NCI-H2107 treated with DMSO at 0.1 percent for 48 hours (cell line): ENCODE measurements around the gene MIGA2.

Source experiments
- DNase-seq: peaks from one replicate; lab custom pipeline; 2025; ENCODE audit not compliant: unreplicated experiment; lab: John Stamatoyannopoulos, UW

Gene MIGA2

DNA sequence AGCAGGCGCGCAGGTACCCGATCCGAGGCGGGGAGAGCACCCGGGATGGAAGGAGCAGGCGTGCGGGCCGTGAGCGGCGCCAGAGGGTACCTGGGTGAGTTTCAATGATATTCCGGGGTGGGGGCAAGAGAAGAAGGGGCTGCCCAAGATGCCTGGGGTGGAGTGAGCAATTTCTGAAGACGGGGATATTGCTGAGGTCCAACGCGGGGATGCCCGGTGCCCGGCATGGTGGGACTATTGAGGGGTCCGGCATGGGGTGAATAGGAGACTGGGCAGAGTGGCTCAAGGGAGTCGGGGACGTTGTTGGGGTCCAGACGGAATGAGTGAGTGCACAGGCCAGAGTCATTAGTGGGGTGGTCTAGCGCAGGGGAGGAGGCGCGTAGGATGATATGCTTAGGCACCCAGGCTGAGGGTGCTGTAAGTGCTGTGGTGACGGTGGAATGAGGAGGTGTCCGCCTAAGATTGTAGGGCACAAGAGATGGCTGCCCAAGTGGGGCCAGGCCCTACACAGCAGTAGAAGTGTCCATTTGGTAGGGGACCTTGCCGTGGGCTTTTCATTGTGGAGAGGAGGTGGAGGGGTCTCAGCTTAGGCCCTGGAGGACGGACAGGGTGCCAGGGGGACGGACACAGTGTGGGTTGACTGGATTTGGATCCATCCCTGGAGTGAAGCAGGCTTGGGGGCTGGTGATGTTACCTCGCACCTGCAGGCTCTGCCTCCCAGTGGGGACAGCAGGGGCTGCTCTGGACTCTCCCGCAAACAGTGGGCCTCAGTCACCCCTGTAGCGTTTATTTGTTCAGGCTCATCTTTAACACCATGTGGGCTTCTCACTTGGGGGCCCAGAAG lies 719 bp downstream of the MIGA2 start:
- no peak for DNase-seq

DNA sequence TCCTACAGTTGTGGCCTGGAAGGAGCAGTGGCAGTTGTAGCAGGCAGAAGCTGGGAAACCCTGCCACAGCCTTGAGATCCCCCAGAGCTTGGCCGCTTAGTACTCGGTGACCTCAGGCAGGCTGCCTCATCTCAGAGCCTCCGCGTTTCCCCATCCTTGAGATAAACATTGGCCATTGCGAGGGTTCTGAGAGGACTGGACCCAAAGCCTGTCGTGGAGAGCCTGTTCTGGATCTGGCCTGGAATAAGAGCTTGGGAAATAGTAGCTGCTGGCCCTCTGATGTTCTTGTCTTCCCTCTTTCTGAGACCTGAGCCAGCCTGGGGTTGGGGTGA lies 1.3 kb downstream of the MIGA2 start:
- DNase-seq = no peak

DNA sequence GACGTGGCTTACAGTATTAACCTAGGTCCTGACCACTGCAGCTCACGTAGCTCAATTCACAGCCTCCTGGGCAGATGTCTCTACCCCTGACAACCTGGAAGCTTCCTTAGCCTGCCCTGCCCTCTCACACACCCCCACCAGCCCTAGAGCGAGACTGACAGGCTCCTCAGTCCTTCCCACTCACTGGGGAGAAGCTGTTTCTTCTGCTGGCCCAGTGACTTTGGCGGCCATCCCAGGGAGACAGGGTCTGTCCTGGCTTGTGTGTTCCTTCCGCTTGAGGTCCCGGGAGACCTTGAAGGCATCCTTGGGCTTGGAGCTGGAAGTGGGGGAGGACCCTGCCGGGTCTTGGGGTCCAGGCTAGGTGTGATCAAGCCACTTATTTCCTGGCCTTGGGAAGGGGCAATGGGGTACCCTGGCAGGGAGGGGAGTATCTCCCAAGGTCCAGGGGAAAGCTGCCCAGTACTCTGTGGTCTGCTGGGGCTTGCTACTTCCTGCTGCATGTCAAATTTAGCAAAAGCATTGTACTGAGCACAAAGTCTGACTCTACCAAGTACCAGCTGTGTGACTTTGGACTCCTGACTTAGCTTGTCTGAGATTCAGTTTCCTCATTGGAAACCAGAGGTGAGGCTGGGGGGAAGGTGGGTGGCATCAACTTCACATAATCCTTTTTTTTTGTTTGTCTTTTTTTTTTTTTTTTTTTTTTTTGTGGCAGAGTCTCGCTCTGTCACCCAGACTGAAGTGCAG lies 1.9 kb downstream of the MIGA2 start:
- no peak for DNase-seq

DNA sequence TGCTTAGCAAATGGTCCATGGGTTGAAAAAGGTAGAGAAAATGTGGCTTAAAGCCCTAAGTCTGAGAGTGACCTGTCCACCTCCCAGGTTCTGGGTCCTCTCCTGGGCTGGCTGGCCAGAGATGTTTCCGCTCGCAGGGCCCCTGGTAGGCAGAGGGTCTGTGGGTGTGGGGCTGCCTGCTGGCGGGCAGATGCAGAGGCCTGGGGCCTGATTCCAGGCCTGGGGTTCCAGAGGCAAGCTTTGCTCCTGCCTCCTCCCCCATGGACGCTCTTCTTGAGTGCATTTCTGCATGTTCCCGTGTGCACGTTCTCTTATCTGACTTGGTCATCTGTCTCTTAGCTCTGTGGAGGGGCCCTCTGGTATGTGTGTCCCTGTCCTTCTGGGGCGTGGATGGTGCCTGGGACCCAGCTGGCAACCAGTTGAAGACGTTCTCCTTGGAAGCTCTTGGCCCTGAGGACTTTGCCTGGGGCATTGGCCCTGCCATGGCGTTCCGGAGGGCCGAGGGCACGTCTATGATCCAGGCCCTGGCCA lies 3.8 kb downstream of the MIGA2 start:
- no peak for DNase-seq

DNA sequence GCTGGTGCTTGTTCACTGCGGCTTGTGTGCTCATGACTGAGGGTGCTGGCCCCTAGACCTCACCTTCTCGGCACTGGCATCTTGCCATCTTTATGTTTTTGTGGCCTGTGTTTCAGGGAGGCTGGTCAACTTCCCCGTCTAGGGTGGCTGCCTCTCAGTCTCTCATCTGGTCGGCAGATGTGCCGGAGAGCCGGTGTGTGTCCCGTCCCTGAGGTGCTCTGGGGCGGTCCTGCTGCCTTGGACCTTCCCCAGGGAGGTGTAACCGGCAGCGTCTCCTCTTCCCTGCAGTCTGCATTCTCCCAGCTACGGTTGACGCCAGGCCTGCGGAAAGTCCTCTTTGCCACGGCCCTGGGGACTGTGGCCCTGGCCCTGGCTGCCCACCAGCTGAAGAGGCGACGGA lies 5.6 kb downstream of the MIGA2 start:
- no peak for DNase-seq

DNA sequence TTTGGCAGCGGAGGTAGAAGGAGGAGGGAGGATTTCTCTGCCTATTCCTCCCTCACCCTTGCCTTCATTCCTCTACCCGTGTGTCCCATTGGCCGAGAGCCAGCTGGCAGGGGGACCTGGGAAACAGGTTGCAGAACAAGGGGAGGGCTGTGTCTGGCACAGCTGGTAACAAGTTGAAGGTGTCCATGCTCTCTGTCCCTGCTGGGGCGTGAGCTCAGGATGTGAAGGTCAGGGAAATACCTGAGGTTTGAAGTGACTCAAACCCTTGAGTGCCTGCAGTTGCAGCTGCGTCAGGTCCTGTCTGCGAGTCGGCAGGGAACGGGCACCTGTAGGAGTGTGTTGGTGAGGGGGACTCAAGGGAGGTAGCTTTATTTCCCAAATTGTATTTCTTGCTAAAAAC lies 16.2 kb downstream of the MIGA2 start:
- no peak for DNase-seq

DNA sequence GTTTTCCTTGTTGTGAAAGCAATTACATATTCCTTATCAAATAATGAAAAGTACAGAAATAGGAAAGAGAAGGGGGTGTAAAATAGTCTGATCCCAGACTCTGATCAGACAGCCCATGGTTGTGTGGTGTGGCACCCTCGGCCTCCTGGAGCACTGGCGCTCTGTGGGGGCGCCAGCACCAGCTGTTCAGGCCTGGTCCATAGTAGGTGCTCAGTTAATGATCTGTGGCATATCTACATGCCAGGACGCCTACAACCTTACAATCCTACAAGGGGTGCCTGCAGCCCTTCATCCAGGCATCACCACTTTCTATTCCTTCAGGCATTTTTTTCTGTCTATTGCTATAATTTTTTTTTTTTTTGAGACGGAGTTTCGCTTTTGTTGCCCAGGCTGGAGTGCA lies 16.6 kb downstream of the MIGA2 start:
- DNase-seq = no peak

DNA sequence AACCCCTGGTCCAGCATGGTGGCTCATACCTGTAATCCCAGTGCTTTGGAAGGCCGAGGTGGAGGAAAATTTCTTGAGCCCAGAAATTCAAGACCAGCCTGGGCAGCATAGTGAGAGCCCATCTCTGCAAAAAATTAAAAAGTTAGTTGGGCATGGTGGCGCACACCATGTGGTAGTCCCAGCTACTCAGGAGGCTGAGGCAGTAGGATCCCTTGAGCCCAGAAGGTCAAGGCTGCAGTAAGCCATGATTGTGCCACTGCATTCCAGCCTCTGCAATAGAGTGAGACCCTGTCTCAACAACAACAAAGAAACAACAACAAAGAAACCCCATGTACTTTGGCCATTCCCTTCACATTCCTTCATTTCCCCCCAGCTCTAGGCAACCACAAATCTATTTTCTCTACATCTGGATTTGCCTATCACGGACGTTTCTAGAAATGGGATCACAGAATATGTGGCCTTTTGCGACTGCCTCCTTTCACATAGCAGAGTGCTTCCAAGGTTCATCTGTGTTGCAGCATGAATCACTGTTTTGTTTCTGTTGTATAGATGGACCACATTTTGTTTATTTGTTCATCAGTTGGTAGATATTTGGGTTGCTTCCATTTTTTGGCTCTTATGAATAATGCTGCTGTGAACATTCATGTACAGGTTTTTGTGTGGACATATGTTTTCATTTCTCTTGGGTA lies 17.9 kb downstream of the MIGA2 start:
- DNase-seq = no peak

DNA sequence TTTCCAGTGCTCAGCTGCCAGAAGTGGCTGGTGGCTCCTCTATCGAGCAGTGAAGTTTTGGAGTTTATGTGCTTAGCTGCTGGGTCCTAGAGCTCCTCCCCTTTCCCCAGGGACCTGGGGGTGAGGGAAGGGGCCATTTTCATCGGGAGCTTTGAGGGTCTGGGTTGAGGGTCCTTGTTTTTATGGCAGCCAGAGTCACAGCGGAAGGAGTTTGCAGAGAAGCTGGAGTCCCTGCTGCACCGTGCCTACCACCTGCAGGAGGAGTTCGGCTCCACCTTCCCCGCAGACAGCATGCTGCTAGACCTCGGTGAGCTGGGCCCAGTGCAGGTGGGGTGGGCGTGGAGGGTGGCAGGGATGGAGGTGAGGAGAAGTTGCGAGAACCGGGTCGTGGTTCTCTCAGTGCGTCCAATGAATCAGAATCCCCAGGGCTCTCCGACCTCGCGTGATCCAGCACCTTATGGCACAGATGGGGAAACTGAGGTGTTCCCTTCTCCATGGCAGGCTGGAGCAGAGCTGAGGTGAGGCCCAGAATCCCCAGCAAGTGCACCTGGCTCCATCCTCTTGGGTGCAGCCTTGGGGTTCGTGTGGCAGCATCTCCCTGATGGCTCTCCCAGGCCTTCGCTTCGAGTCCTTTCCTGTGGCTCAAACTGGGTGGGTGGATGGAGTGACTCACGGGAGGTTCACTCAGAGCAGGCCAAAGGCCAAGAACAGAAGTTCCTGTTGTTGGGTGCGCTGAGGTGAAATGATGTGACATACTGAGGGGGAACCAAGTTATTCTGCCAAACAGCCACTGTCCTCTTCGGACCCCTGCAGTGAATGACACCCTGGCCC lies 22.8 kb downstream of the MIGA2 start:
- DNase-seq = no peak

DNA sequence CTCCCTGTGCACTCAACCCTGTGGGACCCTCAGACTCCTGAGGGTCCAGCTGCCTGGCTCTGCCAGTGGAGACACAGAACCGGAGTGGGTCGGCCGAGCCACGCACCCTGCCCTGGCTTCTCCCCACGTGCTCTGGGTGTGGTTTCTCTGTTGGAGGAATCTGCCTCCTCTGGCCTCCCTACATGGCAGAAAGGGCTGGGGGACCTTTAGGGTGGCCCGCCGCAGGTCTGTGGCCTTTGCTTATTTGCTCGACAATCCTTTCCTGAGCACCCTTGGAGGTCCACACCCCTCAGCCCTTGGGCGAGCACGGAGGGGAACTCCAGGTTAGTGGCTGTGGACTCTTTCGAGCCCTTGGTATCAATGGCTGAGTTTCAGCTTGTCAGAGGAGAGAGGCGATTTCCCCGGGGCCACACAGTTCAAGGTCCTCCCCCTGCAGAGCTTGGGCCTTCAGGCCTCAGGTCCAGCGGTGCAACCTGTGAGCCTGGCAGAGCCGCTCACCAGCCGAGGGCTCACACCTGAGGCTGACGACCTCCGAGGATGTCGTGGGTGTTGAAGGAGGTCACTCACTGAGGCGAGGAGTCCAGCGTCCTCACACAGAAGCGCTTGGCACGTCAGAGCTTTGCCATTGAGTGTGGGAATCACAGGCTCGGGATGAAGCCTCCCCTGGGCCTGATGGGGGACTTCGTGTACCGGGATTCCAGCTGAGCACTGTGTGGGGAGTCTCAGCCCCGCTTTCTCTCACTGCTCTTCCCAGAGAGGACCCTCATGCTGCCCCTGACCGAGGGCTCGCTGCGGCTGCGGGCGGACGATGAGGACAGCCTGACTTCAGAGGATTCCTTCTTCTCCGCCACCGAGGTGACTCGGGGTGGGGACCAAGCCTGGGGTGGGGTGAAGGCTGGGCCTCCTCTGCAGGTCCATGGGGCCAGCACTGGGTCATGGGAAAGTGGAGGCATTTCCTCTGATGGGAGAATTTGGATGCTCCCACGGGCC lies 23.7 kb downstream of the MIGA2 start:
- no peak for DNase-seq

DNA sequence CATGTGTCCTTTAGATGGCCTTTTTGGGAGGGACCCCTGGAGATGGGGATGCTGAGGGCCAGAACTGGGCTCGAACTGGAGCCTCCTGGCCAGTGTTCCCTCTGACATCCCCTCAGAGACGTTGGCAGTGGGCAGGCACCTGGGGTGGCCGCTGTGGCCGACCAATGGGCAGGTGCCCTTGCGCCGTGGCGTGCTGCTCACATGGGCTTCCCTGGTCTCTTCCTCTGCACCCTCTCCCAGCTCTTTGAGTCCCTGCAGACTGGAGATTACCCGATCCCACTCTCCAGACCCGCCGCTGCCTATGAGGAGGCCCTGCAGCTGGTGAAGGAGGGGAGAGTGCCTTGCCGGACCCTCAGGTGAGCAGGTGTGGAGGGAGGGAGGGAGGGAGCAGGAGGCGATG lies 24.6 kb downstream of the MIGA2 start:
- no peak for DNase-seq

DNA sequence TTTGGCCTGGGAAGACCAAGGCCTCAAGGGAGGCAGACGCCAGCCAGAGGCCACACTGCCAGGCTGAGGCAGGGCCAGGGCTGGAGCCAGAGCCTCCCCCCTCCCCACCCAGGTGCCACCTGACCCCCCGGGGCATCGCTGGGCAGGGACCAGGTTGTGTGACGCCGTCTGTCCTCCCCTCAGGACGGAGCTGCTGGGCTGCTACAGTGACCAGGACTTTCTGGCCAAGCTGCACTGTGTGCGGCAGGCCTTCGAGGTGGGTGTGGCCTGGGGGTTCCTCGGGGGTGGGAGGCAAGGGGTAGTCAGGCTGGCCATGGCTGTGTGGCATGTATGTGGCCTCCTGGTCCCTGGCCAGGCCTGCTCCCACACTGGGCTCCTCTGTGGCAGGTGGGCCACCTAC lies 26.6 kb downstream of the MIGA2 start:
- DNase-seq = no peak

DNA sequence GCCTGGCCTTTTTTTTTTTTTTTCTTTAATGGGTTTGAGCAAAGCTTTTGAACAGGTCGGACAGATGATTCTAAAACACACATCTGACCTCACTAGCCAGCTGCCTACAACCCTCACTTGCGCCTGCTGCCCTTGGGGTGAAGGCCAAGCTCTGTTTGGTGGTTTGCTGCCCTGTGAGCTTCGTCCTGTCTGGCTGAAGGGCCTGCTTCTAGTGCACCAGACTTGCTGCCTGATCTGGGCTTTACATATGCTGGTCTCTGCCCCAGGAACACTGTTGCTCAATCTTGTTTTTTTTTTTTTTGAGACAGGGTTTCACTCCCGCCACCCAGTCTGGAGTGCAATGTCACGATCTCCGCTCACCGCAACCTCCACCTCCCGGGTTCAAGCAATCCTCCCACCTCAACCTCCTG lies 28.1 kb downstream of the MIGA2 start:
- DNase-seq = no peak

DNA sequence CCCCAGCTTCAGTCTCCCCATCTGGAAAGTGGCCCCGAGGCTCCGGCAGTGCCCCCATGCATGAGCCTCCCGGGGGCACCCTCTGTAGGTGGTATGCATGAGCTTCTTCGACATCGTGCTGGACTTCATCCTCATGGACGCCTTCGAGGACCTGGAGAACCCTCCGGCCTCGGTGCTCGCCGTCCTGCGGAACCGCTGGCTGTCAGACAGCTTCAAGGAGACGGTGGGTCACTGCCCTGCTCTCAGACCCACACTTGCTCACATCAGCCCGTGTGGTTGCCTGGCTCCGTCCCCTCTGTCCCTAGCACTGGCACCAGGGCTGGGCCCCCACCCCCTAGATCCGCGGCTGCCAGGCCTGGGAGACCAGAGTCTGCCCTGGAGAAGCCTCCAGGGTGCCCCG lies 31.7 kb downstream of the MIGA2 start:
- DNase-seq = no peak

DNA sequence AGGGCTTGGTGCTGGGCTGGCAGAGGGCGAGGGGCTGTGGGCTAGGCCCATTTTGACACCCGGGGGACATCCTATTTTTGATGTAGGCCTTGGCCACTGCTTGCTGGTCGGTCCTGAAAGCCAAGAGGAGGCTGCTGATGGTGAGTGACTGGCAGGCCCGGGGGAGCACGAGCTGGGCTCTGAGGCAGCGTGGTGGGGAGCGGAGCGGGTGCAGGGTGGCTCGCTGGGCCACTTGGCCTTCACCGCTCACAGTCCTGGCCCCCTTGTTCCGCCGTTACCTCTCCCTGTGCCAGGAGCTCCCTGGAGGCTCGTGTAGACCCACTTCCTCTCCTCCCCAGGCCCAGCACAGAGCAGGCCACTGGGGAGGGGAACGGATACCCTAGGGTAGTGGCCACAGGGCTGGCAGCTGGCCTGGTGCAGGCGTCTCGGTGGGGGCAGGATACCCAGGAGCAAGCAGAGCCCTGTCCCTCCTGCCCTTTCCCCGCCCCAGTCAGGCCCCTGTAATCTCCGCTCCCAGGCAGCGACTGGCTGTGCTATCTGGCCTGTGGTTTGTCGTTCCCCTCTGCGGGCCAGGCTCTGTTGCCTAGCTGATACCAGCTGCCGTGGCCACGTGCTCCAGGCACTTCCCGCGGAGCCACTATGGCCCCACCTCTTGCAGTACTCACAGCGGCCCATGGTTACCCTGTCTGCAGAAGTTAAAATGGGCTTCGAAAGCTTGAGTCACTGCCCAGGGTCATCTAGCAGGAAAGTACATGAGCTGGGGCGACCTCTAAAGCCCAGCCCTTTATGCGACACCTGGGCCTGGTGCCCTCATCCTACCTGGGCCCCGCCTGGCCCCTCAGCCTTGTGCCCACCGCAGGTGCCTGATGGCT lies 32.8 kb downstream of the MIGA2 start:
- DNase-seq = peak; percentile 38

DNA sequence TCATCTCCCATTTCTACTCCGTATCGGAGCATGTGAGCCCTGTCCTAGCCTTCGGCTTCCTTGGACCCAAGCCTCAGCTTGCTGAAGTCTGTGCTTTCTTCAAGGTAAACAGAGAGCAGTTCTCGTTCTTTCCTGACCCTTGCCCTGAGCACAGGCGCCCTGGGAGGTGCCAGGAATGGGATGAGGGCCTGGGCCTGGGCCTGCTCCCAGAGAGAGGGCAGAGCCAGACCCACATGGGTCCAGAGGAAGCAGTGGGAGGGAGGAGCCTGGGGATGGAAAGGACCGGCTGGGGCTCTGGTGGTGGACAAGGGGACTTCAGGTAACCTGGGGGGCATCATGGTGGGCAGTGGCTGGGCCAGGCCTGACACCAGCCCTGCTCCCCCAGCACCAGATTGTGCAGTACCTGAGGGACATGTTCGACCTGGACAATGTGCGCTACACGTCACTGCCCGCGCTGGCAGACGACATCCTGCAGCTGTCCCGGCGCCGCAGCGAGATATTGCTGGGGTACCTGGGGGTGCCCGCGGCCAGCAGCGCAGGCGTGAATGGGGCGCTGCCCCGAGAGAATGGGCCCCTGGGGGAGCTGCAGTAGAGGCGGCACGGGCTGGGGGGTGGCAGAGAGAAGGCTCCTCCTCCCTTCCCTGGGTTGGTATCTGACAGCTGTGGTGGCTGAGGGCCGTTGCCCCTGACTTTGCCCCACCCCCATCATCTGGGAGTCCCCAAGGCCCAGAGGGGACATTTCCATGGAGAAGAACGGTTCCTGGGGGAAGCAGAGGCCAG lies 33.6 kb downstream of the MIGA2 start:
- no peak for DNase-seq

DNA sequence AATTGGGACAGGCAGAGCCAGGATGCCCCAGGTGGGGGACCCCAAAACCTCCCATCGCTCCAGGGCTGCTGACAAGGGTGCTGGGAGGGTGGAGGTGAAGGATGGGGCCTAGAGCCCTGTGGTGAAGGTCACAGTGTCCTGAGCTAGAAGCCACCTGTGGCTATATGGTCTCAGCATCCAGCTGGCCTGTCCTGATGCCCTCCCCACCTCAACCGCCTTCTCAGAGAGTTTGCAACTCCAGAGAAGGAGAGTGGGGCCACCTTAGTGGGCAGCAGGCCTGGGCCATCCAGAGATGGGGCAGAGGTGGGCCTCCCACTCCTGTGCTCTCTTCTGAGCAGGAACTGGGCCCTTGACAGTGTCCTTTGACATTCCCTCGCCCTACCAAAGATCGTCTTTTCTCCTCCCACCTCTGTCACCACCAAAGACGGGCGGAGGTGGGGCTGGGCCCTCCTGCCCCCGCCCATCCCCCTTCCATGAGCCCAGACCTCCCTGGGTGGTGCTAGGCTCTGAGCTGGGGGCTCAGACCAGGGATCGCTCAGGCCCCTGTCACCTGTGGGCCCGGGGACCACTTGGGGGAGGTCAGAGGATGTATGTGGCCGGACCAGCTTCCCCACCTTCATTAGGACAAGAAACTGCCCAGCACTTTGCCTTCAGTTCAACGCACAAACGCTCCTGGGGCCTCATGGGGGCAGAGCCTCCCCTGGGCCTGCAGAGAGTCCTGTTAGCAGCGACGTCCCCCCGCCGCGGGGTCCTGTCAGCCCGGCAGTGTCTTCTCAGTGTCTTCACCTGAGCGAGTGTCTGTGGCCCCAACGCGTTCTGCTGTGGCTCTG lies 34.5 kb downstream of the MIGA2 start:
- no peak for DNase-seq
